H9 (cell line): ENCODE measurements around the gene NUTF2. TPM values are rescaled to one million over a fixed set of nuclear protein-coding genes. Genes with fewer than 3 reads are reported as not detected.

Experiments
- DNase-seq: peaks from one replicate; pipeline ENCODE4 v3.0.0-alpha.2; 2017
- H2AFZ ChIP-seq: one replicate; pipeline ENCODE4 v1.6.1; 2013; ENCODE audit warnings: mild to moderate bottlenecking, low read length, control low read depth, moderate library complexity
- H2AK5ac ChIP-seq: 2 replicates; pipeline ENCODE4 v1.6.1; 2013; ENCODE audit warnings: low read length, control low read depth, mixed read lengths; ENCODE audit not compliant: insufficient read length
- H2BK120ac ChIP-seq: one replicate; pipeline ENCODE4 v1.6.1; 2013; ENCODE audit warnings: low read depth, mild to moderate bottlenecking, low read length, control low read depth, inconsistent platforms; ENCODE audit not compliant: poor library complexity, severe bottlenecking
- H2BK12ac ChIP-seq: 2 replicates; pipeline ENCODE4 v1.6.1; 2013; ENCODE audit warnings: low read length, control low read depth, mixed read lengths, low read depth; ENCODE audit not compliant: insufficient read length
- H2BK15ac ChIP-seq: 2 replicates; pipeline ENCODE4 v1.6.1; 2013; ENCODE audit warnings: low read depth, low read length, control low read depth
- H2BK20ac ChIP-seq: one replicate; pipeline ENCODE4 v1.6.1; 2013; ENCODE audit warnings: low read depth, mild to moderate bottlenecking, low read length, control low read depth, inconsistent platforms; ENCODE audit not compliant: poor library complexity, severe bottlenecking
- H2BK5ac ChIP-seq: 2 replicates; pipeline ENCODE4 v1.6.1; 2013; ENCODE audit warnings: low read length, control low read depth, mixed read lengths; ENCODE audit not compliant: insufficient read length
- H3K14ac ChIP-seq: 2 replicates; pipeline ENCODE4 v1.6.1; 2013; ENCODE audit warnings: low read length, control low read depth; ENCODE audit not compliant: insufficient read depth
- H3K18ac ChIP-seq: 2 replicates; pipeline ENCODE4 v1.6.1; 2013; ENCODE audit warnings: low read depth, mild to moderate bottlenecking, mixed read lengths, low read length, control low read depth; ENCODE audit not compliant: insufficient read length
- H3K23ac ChIP-seq: 2 replicates; pipeline ENCODE4 v1.6.1; 2013; ENCODE audit warnings: low read length, control low read depth, mixed read lengths, low read depth; ENCODE audit not compliant: insufficient read length
- H3K23me2 ChIP-seq: 2 replicates; pipeline ENCODE4 v1.6.1; 2013; ENCODE audit warnings: low read depth, mild to moderate bottlenecking, mixed read lengths, low read length, control low read depth; ENCODE audit not compliant: insufficient read length, poor library complexity, severe bottlenecking
- H3K27ac ChIP-seq: 2 replicates; pipeline ENCODE4 v1.5.1; 2013; ENCODE audit warnings: low read length, control low read depth, mixed read lengths, low read depth; ENCODE audit not compliant: insufficient read length
- H3K27me3 ChIP-seq: 2 replicates; pipeline ENCODE4 v1.6.1; 2013; ENCODE audit warnings: low read length, control low read depth, inconsistent platforms; ENCODE audit not compliant: insufficient read depth
- H3K4ac ChIP-seq: 2 replicates; pipeline ENCODE4 v1.6.1; 2013; ENCODE audit warnings: low read depth, mild to moderate bottlenecking, control low read depth, inconsistent platforms, low read length, moderate library complexity
- H3K4me1 ChIP-seq: 2 replicates; pipeline ENCODE4 v1.6.1; 2013; ENCODE audit warnings: low read length, control low read depth, inconsistent platforms; ENCODE audit not compliant: insufficient read depth
- H3K4me2 ChIP-seq: 2 replicates; pipeline ENCODE4 v1.6.1; 2013; ENCODE audit warnings: low read length, control low read depth, mixed read lengths; ENCODE audit not compliant: insufficient read length, insufficient read depth
- H3K56ac ChIP-seq: 2 replicates; pipeline ENCODE4 v1.6.1; 2013; ENCODE audit warnings: low read depth, mild to moderate bottlenecking, mixed read lengths, low read length, control low read depth; ENCODE audit not compliant: insufficient read length
- H3K79me1 ChIP-seq: 2 replicates; pipeline ENCODE4 v1.6.1; 2013; ENCODE audit warnings: low read depth, mild to moderate bottlenecking, moderate library complexity, low read length, control low read depth, inconsistent platforms; ENCODE audit not compliant: insufficient read depth, poor library complexity, severe bottlenecking
- H3K79me2 ChIP-seq: 2 replicates; pipeline ENCODE4 v1.6.1; 2013; ENCODE audit warnings: low read length, control low read depth, inconsistent platforms; ENCODE audit not compliant: insufficient read depth
- H3K9ac ChIP-seq: 2 replicates; pipeline ENCODE4 v1.6.1; 2013; ENCODE audit warnings: low read length, control low read depth, mixed read lengths; ENCODE audit not compliant: insufficient read length; ENCODE audit errors: extremely low read depth
- H3K9me3 ChIP-seq: one replicate; pipeline ENCODE4 v1.6.1; 2013; ENCODE audit warnings: low read depth, low read length, inconsistent platforms; ENCODE audit not compliant: control insufficient read depth
- H3T11ph ChIP-seq: one replicate; pipeline ENCODE4 v1.6.1; 2013; ENCODE audit warnings: mild to moderate bottlenecking, low read length, control low read depth, inconsistent platforms
- H4K20me1 ChIP-seq: one replicate; pipeline ENCODE4 v1.6.1; 2013; ENCODE audit not compliant: control insufficient read depth, insufficient read length, insufficient read depth
- H4K5ac ChIP-seq: 2 replicates; pipeline ENCODE4 v1.6.1; 2013; ENCODE audit warnings: low read depth, mild to moderate bottlenecking, mixed read lengths, low read length, control low read depth; ENCODE audit not compliant: insufficient read length
- H4K8ac ChIP-seq: replicated peaks from 2 replicates; pipeline ENCODE4 v1.6.1; 2013; ENCODE audit warnings: low read length, control low read depth, mixed read lengths, low read depth; ENCODE audit not compliant: insufficient read length
- H4K91ac ChIP-seq: 2 replicates; pipeline ENCODE4 v1.6.1; 2013; ENCODE audit warnings: low read depth, mild to moderate bottlenecking, moderate library complexity, mixed read lengths, low read length, control low read depth; ENCODE audit not compliant: insufficient read length
- H3K27ac Mint-ChIP-seq, 3 experiments: 2 replicates in 2 of 3; 3 replicates in 1 of 3; pipeline ENCODE4 v1.8.0; 2020 to 2021; ENCODE audit warnings: mixed read lengths in 3 of 3, mild to moderate bottlenecking in 1 of 3, moderate library complexity in 1 of 3
- H3K27me3 Mint-ChIP-seq: 2 replicates; pipeline ENCODE4 v1.8.0; 2021; ENCODE audit warnings: low read depth, mild to moderate bottlenecking, moderate library complexity, mixed read lengths
- H3K36me3 Mint-ChIP-seq, 3 experiments: 2 replicates in 2 of 3; 3 replicates in 1 of 3; pipeline ENCODE4 v1.8.0; 2020 to 2021; ENCODE audit warnings: low read depth in 3 of 3, mixed read lengths in 3 of 3; ENCODE audit not compliant: insufficient read depth in 1 of 3
- H3K4me1 Mint-ChIP-seq, 2 experiments: 2 replicates each; pipeline ENCODE4 v1.8.0; 2020; ENCODE audit warnings: mixed read lengths in 2 of 2
- H3K4me3 Mint-ChIP-seq, 2 experiments: 2 replicates in 1 of 2; 3 replicates in 1 of 2; pipeline ENCODE4 v1.8.0; 2020 to 2021; ENCODE audit warnings: mild to moderate bottlenecking in 2 of 2, mixed read lengths in 2 of 2, moderate library complexity in 1 of 2
- H3K9me3 Mint-ChIP-seq, 2 experiments: 2 replicates in 1 of 2; 3 replicates in 1 of 2; pipeline ENCODE4 v1.8.0; 2020; ENCODE audit warnings: mild to moderate bottlenecking in 2 of 2, mixed read lengths in 2 of 2, moderate library complexity in 1 of 2
- WGBS: extraction: QIAGEN DNeasy Blood & Tissue Kit; methylation state at CpG from one replicate; pipeline ENCODE4 v1.1.7; 2013; ENCODE audit warnings: missing lambda C conversion rate, low lambda C conversion rate, mixed read lengths; ENCODE audit not compliant: insufficient read length; ENCODE audit errors: extremely low coverage; 5-methylcytosine and 5-hydroxymethylcytosine counted together
- total RNA-seq: library from RNA; stranded (reverse); gene quantifications from 2 replicates; pipeline ENCODE4 v1.2.1, GENCODE V29; 2021
- TF ChIP-seq, protein P1 (sequence below): fragments of 200-600 bp; sonication (generic); conservative IDR thresholded peaks from 3 replicates; pipeline ENCODE4 v1.8.0; 2021; ENCODE audit warnings: antibody characterized with exemption, mild to moderate bottlenecking

The NUTF2 gene
- total RNA-seq, 1 experiment from 2014 or later = 198 TPM

DNA sequence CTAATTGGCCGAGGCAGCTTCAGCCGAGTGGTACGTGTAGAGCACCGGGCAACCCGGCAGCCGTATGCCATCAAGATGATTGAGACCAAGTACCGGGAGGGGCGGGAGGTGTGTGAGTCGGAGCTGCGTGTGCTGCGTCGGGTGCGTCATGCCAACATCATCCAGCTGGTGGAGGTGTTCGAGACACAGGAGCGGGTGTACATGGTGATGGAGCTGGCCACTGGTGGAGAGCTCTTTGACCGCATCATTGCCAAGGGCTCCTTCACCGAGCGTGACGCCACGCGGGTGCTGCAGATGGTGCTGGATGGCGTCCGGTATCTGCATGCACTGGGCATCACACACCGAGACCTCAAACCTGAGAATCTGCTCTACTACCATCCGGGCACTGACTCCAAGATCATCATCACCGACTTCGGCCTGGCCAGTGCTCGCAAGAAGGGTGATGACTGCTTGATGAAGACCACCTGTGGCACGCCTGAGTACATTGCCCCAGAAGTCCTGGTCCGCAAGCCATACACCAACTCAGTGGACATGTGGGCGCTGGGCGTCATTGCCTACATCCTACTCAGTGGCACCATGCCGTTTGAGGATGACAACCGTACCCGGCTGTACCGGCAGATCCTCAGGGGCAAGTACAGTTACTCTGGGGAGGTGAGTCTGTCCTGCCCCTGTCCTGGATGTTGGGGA lies 62.5 kb downstream of the NUTF2 start:
- Histone ChIP-seq H3K27ac (no peak overlapping the region), H3K14ac (no peak overlapping the region), H3T11ph (no peak overlapping the region), H2BK20ac (no peak overlapping the region), H4K20me1 (no peaks in the 10 kb centered on the region), H2BK120ac (no peak overlapping the region), H2AFZ (no peak overlapping the region), H3K9me3 (no peaks in the 10 kb centered on the region), H4K91ac (no peak overlapping the region), H2BK12ac (no peak overlapping the region), H3K18ac (no peak overlapping the region), H3K56ac (no peak overlapping the region), H2AK5ac (no peak overlapping the region), H3K4me1 (no peaks in the 10 kb centered on the region), H3K4ac (no peak overlapping the region), H2BK5ac (no peak overlapping the region), H3K4me2 (no peak overlapping the region), H3K9ac (no peak overlapping the region), H3K23me2 (no peaks in the 10 kb centered on the region), H4K8ac (no peak overlapping the region), H2BK15ac (no peak overlapping the region), H3K27me3 (no peaks in the 10 kb centered on the region), H3K79me2 (no peaks in the 10 kb centered on the region), H3K79me1 (no peaks in the 10 kb centered on the region), H4K5ac (no peak overlapping the region), H3K23ac (no peak overlapping the region)
- Mint-ChIP-seq H3K27ac (no peak overlapping the region), H3K36me3 (peaks cover 8 to 34% (median 19%) of the 10 kb centered on the region in 3 experiments; a peak in 6 of 7 replicates), H3K4me1 (peaks cover 0 to 3% of the 10 kb centered on the region in 2 experiments; a peak in 1 of 4 replicates), H3K27me3 (no peaks in the 10 kb centered on the region; the same call in 1 of the 2 replicates), H3K4me3 (no peak overlapping the region), H3K9me3 (no peaks in the 10 kb centered on the region)
- DNase-seq = no peak
- TF ChIP-seq, protein P1, sequence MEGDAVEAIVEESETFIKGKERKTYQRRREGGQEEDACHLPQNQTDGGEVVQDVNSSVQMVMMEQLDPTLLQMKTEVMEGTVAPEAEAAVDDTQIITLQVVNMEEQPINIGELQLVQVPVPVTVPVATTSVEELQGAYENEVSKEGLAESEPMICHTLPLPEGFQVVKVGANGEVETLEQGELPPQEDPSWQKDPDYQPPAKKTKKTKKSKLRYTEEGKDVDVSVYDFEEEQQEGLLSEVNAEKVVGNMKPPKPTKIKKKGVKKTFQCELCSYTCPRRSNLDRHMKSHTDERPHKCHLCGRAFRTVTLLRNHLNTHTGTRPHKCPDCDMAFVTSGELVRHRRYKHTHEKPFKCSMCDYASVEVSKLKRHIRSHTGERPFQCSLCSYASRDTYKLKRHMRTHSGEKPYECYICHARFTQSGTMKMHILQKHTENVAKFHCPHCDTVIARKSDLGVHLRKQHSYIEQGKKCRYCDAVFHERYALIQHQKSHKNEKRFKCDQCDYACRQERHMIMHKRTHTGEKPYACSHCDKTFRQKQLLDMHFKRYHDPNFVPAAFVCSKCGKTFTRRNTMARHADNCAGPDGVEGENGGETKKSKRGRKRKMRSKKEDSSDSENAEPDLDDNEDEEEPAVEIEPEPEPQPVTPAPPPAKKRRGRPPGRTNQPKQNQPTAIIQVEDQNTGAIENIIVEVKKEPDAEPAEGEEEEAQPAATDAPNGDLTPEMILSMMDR = no peak
- no CpG with 5 or more reads among the region's 36 CpGs for WGBS
